Activated CD4-positive, alpha-beta T cell treated with anti-CD3 and anti-CD28 coated beads, Interleukin-2, amount 10 ng/mL, durations not matched to agents 7 days and 5 days (primary cell): ENCODE measurements around the gene MDK. TPM values are rescaled to one million over a fixed set of nuclear protein-coding genes. Genes with fewer than 3 reads are reported as not detected.
A peak's percentile ranks its signal among the peaks of the same experiment; 100 is the strongest.

Experiments used
- CTCF ChIA-PET: fragments of 350-600 bp; sonication (Branson Sonifier 250); formaldehyde crosslinking; loops from one replicate; lab custom pipeline; 2021; ENCODE audit warnings: antibody characterized with exemption; lab: Charles Lee
- POLR2A ChIA-PET: fragments of 350-600 bp; sonication (Branson Sonifier 250); formaldehyde crosslinking; loops from one replicate; lab custom pipeline; 2021; ENCODE audit warnings: antibody characterized with exemption; lab: Charles Lee
- DNase-seq: peaks from one replicate; pipeline ENCODE4 v3.0.0-alpha.2; 2020
- H3K27ac Mint-ChIP-seq: one replicate; pipeline ENCODE4 v1.8.0; 2021; ENCODE audit warnings: mild to moderate bottlenecking, moderate library complexity, mixed read lengths
- H3K27me3 Mint-ChIP-seq: one replicate; pipeline ENCODE4 v1.8.0; 2021; ENCODE audit warnings: mixed read lengths
- H3K36me3 Mint-ChIP-seq: one replicate; pipeline ENCODE4 v1.8.0; 2021; ENCODE audit warnings: low read depth, mixed read lengths
- H3K4me1 Mint-ChIP-seq: one replicate; pipeline ENCODE4 v1.8.0; 2021; ENCODE audit warnings: mixed read lengths
- H3K4me3 Mint-ChIP-seq: one replicate; pipeline ENCODE4 v1.8.0; 2021; ENCODE audit warnings: mild to moderate bottlenecking, moderate library complexity, mixed read lengths
- H3K9me3 Mint-ChIP-seq: one replicate; pipeline ENCODE4 v1.8.0; 2021; ENCODE audit warnings: mixed read lengths
- total RNA-seq, 2 experiments: library from RNA; stranded (reverse); gene quantifications; one replicate each; pipeline ENCODE4 v1.2.3, GENCODE V29; 2021

Gene MDK
- total RNA-seq, 2 experiments from 2014 or later = 8.2 to 10.5 TPM

DNA sequence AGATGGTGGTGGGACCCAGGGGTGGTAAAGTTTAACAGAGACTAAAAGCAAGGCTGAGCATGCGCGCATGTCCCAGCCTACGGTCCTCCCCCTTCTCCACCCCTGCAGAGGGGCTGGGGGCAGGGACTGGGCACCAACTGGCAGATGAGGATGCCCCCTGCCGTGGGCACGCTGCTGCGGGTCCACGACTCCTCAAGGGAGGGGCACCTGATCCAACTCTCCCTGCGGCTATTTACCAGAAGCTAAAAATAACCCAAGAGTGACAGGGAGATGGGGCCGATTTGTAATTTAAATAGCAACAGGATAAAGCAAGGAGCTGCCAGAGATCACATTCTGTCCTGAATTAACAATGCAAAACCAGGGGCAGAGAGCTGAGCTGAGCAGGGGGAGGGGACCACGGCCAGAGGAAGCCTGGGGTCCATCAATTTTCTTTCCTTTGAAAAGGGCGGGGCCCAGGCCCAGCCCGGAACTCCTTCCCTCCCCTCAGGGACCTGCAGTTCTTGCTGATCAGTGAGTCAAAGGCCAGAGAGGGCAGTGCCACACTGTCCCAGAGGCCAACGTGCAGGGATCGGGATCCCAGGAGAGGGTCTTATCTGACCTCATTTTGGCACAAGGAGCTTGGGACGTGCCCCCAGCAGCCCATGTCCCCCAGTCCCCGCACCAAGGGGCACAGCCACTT lies 42.3 kb upstream of the MDK start:
- CTCF ChIA-PET = interaction anchor here (0.6 to 4.6 kb wide), 4 partner anchors 8 to 316 kb away, joined by 3 to 29 read pairs (median 4); partner anchors contain the start of gene DGKZ
- H3K4me1 Mint-ChIP-seq = peaks cover 71% of the 10 kb centered on the region

DNA sequence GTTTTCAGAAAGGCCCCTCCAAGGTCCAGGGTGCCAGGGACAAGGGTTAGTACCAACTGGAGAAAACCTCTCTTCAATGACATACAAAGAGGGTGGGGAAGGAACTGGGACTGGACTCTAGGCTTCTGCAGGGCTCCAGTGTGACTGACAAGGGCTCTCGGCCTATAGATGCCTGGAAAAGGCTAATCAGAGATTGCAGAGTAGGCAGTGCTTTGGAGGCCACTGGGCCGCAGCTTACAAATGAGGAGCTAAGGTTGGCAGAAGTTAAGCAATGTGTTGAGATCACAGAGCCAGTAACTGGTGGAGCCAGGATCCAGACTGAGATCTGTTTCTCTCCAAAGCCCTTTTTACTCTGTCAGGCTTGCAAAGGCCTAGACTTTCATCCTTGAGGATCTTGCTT lies 41.7 kb upstream of the MDK start:
- H3K4me3 Mint-ChIP-seq = no peak overlapping the region

More for the DNA sequence above, 42.3 kb upstream of the MDK start:
- POLR2A ChIA-PET = no interaction called here
- DNase-seq = no peak
- H3K9me3 Mint-ChIP-seq = no peaks in the 10 kb centered on the region
- no peak overlapping the region for H3K4me3 Mint-ChIP-seq
- H3K27me3 Mint-ChIP-seq = peaks cover 9% of the 10 kb centered on the region
- H3K27ac Mint-ChIP-seq = no peak overlapping the region
- no peaks in the 10 kb centered on the region for H3K36me3 Mint-ChIP-seq

GRCh38 chr11:46341454-46341853 lies 40.0 kb upstream of the MDK start:
- H3K36me3 Mint-ChIP-seq = no peaks in the 10 kb centered on the region
- no peak for DNase-seq
- peaks cover 78% of the 10 kb centered on the region for H3K4me1 Mint-ChIP-seq
- no peaks in the 10 kb centered on the region for H3K9me3 Mint-ChIP-seq
- H3K27ac Mint-ChIP-seq = no peak overlapping the region
- no peak overlapping the region for H3K4me3 Mint-ChIP-seq
- CTCF ChIA-PET = interaction anchor here (1.4 to 4.6 kb wide), 4 partner anchors 7 to 37 kb away, joined by 3 to 29 read pairs (median 13); no protein-coding TSS in a partner anchor
- POLR2A ChIA-PET = interaction anchor here (0.6 kb wide), 1 partner anchor 1380 kb away, joined by 5 read pairs; no protein-coding TSS in a partner anchor
- peaks cover 2% of the 10 kb centered on the region for H3K27me3 Mint-ChIP-seq

More for the DNA sequence above, 41.7 kb upstream of the MDK start:
- Mint-ChIP-seq H3K27me3 (peaks cover 2% of the 10 kb centered on the region), H3K36me3 (no peaks in the 10 kb centered on the region), H3K27ac (no peak overlapping the region), H3K4me1 (peaks cover 72% of the 10 kb centered on the region), H3K9me3 (no peaks in the 10 kb centered on the region)
- ChIA-PET CTCF (interaction anchor here (0.6 to 4.6 kb wide), 6 partner anchors 9 to 315 kb away, joined by 3 to 29 read pairs (median 4); no protein-coding TSS in a partner anchor), POLR2A (no interaction called here)
- no peak for DNase-seq

GRCh38 chr11:46342239-46342638 lies 39.2 kb upstream of the MDK start:
- CTCF ChIA-PET = interaction anchor here (0.8 to 3.3 kb wide), 3 partner anchors 9 to 101 kb away, joined by 3 to 21 read pairs (median 5); no protein-coding TSS in a partner anchor
- Mint-ChIP-seq H3K4me1 (peaks cover 78% of the 10 kb centered on the region), H3K9me3 (no peaks in the 10 kb centered on the region), H3K27ac (peak overlapping the region; percentile 47), H3K27me3 (peaks cover 2% of the 10 kb centered on the region), H3K36me3 (no peaks in the 10 kb centered on the region), H3K4me3 (no peak overlapping the region)
- peak; percentile 52 for DNase-seq
- POLR2A ChIA-PET = no interaction called here

DNA sequence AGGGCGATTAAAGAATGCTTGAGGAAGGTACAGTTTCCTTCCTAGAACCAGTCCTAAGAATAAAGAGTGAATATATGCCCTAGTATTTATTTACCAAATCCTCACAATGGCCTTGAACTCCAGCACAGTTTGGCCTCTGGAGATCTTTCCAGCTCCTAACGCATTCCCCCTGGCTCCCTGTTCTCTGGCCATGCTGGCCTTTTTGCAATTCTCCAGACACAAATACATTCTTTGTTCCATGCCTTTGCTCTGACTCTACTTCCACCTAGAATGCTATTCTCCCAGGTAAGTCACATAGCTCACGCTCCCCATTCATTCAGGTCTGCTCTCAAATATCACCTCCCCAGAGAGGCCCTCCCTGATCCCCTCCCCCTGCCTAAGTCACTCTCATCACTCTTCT lies 37.9 kb upstream of the MDK start:
- no peak for DNase-seq
- H3K4me1 Mint-ChIP-seq = peaks cover 68% of the 10 kb centered on the region
- H3K9me3 Mint-ChIP-seq = no peaks in the 10 kb centered on the region
- peak overlapping the region; percentile 60 for H3K27ac Mint-ChIP-seq
- ChIA-PET CTCF (interaction anchor here (0.6 to 16.1 kb wide), 11 partner anchors 9 to 826 kb away, joined by 3 to 280 read pairs (median 4); no protein-coding TSS in a partner anchor), POLR2A (no interaction called here)
- H3K4me3 Mint-ChIP-seq = no peak overlapping the region
- H3K27me3 Mint-ChIP-seq = peaks cover 2% of the 10 kb centered on the region
- H3K36me3 Mint-ChIP-seq = peaks cover 7% of the 10 kb centered on the region

DNA sequence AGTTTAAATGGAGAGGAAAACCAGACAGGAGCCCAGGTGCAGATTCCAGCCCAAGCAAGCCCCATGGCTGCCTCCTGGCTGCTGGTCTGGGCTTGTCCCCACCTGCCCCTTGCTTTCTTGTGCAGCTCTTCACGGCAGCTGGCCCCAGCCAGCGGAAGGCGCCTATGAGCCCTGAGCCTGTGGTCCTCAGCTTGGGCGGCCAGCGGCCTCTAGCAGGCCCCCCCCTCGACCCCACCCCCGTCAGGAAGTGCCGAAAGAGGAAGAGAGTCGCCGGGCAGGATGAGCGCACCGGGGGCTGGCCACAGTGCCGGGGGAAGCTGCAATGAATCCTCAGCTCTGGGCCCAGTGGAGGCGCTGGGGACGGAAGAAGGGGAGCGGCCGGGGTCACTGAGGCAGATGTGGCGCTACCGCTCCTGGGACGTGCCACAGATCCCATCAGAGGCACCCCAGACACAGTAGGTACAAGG lies 36.3 kb upstream of the MDK start:
- H3K27ac Mint-ChIP-seq = peak overlapping the region; percentile 76
- no peak for DNase-seq

DNA sequence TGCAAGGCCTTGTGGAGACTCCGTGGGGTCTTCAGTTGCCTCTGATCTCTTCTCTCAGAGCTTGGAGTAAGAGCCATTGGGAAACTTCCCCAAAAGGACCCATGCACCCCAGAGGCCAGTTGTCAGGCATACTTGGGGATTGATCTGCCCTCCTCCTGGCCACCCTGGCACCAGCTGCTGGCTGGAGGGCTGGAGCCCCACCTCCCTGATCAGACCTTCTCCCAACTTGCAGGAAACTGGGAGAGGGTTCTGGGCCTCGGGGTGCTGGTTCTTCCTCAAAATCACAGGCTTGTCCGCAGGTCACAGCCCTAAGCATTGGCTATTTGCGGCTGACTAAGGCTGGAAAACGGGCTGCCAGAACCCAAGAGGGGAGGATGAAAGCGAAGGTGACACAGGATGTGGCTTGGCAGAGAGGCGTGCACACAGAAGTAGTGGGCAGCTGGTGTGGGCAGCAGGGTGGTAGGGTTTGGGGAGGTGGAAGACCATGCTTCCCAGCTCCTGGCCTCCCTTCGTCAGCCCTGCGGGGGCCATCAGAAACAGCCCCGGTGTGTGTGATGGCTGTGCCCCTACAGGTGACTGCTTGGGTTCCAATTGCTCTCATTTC lies 35.5 kb upstream of the MDK start:
- POLR2A ChIA-PET = no interaction called here
- H3K4me3 Mint-ChIP-seq = peak overlapping the region; percentile 75
- peaks cover 2% of the 10 kb centered on the region for H3K27me3 Mint-ChIP-seq
- DNase-seq = peak; percentile 54
- H3K9me3 Mint-ChIP-seq = no peaks in the 10 kb centered on the region
- CTCF ChIA-PET = interaction anchor here (1.0 to 16.1 kb wide), 8 partner anchors 9 to 108 kb away, joined by 3 to 280 read pairs (median 4); no protein-coding TSS in a partner anchor
- peaks cover 80% of the 10 kb centered on the region for H3K4me1 Mint-ChIP-seq
- peak overlapping the region; percentile 76 for H3K27ac Mint-ChIP-seq
- peaks cover 29% of the 10 kb centered on the region for H3K36me3 Mint-ChIP-seq

More for the DNA sequence above, 36.3 kb upstream of the MDK start:
- Mint-ChIP-seq H3K27me3 (peaks cover 2% of the 10 kb centered on the region), H3K36me3 (peaks cover 23% of the 10 kb centered on the region), H3K9me3 (no peaks in the 10 kb centered on the region), H3K4me3 (peak overlapping the region; percentile 75), H3K4me1 (peaks cover 73% of the 10 kb centered on the region)
- POLR2A ChIA-PET = no interaction called here
- CTCF ChIA-PET = interaction anchor here (1.0 to 16.1 kb wide), 7 partner anchors 10 to 108 kb away, joined by 3 to 280 read pairs (median 4); no protein-coding TSS in a partner anchor

DNA sequence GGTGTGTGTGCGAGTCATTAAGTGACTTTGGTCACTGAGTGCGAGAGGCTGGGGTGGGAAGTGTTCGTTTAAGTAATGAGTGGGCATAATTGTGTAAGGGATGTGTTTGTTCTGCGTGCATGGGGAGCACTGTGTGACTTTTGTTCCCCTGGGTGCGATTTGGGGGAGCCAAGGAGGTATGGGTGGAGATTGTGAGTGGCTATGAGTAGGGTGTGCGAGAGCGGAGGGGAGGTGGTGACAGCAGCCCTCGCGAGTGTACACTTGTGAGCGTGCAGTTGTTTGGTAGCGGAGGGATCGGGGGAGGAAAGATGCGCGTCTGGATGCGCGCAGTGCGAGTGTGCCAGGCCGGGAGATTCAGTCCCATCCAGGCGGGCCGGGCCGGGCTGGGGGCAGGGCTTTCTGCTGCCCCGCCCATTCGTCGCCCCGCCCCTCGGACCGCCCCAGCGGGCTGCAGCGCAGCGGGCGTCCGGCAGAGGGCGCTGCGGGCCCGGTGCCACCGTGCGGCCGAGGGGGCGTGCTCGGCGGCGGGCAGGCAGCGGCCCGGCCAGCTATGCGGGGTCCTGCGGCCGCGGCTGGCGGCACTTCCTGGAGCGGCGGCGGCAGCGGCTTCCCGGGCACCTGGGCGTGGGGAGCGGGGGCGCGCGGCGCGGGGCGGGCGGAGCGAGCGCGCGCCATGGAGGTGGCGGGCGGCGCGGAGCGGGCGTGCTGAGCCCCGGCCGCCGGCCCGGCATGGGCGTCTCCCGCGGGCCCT lies 34.4 kb upstream of the MDK start, which contains the start of gene DGKZ:
DGKZ (plus strand) TSS at position 578 of the 751 bp plus-strand sequence. CDS start 197 bp downstream, outside the sequence.
- ChIA-PET POLR2A (no interaction called here), CTCF (interaction anchor here (0.6 to 16.1 kb wide), 18 partner anchors 8 to 204 kb away, joined by 3 to 280 read pairs (median 4); no protein-coding TSS in a partner anchor)
- Mint-ChIP-seq H3K4me1 (peaks cover 80% of the 10 kb centered on the region), H3K36me3 (peaks cover 38% of the 10 kb centered on the region), H3K4me3 (peak within 1 kb of the TSS; percentile 85), H3K27me3 (peaks cover 2% of the 10 kb centered on the region), H3K27ac (peak within 1 kb of the TSS; percentile 91), H3K9me3 (no peaks in the 10 kb centered on the region)
- DNase-seq = peak; percentile 84

GRCh38 chr11:46347637-46348311 lies 33.7 kb upstream of the MDK start:
- peak overlapping the region; percentile 91 for H3K27ac Mint-ChIP-seq
- POLR2A ChIA-PET = no interaction called here
- peaks cover 2% of the 10 kb centered on the region for H3K27me3 Mint-ChIP-seq
- H3K9me3 Mint-ChIP-seq = no peaks in the 10 kb centered on the region
- peaks cover 78% of the 10 kb centered on the region for H3K4me1 Mint-ChIP-seq
- H3K36me3 Mint-ChIP-seq = peaks cover 40% of the 10 kb centered on the region
- no peak for DNase-seq
- peak overlapping the region; percentile 85 for H3K4me3 Mint-ChIP-seq
- CTCF ChIA-PET = interaction anchor here (0.6 to 16.1 kb wide), 19 partner anchors 7 to 205 kb away, joined by 3 to 280 read pairs (median 4); no protein-coding TSS in a partner anchor

- DNase-seq = peak; percentile 77
- H3K4me3 Mint-ChIP-seq = peak overlapping the region; percentile 85
- H3K9me3 Mint-ChIP-seq = no peaks in the 10 kb centered on the region
- POLR2A ChIA-PET = interaction anchor here (0.5 kb wide), 2 partner anchors 17 to 1058 kb away, joined by 3 read pairs; no protein-coding TSS in a partner anchor
- H3K27me3 Mint-ChIP-seq = no peaks in the 10 kb centered on the region
- peaks cover 80% of the 10 kb centered on the region for H3K4me1 Mint-ChIP-seq
- H3K36me3 Mint-ChIP-seq = peaks cover 45% of the 10 kb centered on the region
- CTCF ChIA-PET = interaction anchor here (0.6 to 16.1 kb wide), 6 partner anchors 8 to 221 kb away, joined by 3 to 280 read pairs (median 6); no protein-coding TSS in a partner anchor
- peak overlapping the region; percentile 91 for H3K27ac Mint-ChIP-seq
Measured at GRCh38 chr11:46348566-46349401, 32.7 kb upstream of the MDK start.

GRCh38 chr11:46350695-46351094 lies 30.8 kb upstream of the MDK start:
- DNase-seq = no peak
- Mint-ChIP-seq H3K27me3 (no peaks in the 10 kb centered on the region), H3K9me3 (no peaks in the 10 kb centered on the region), H3K27ac (peak overlapping the region; percentile 36), H3K4me1 (peaks cover 71% of the 10 kb centered on the region), H3K4me3 (no peak overlapping the region), H3K36me3 (peaks cover 54% of the 10 kb centered on the region)
- ChIA-PET CTCF (interaction anchor here (0.9 to 16.1 kb wide), 8 partner anchors 8 to 244 kb away, joined by 3 to 280 read pairs (median 14); partner anchors contain the start of gene MDK), POLR2A (no interaction called here)
